DMS 273 (cell line): ENCODE data around the gene SMIM29.

Experiments
- DNase-seq: peaks from one replicate; lab custom pipeline; 2025; ENCODE audit not compliant: unreplicated experiment; lab: John Stamatoyannopoulos, UW

The SMIM29 gene

GRCh38 chr6:34241351-34242215 is 7.2 kb downstream of the SMIM29 start:
- DNase-seq: no peak

GRCh38 chr6:34240329-34241248 is 8.2 kb downstream of the SMIM29 start:
- DNase-seq: no peak

- no peak for DNase-seq
Observed at GRCh38 chr6:34239893-34240292, 8.9 kb downstream of the SMIM29 start.

GRCh38 chr6:34239500-34239825 is 9.3 kb downstream of the SMIM29 start:
- no peak for DNase-seq

- peak; percentile 76 for DNase-seq
Observed at GRCh38 chr6:34238585-34239499, 10.0 kb downstream of the SMIM29 start.

- peak; percentile 94 for DNase-seq
Observed at GRCh38 chr6:34237722-34238584, 10.9 kb downstream of the SMIM29 start.

GRCh38 chr6:34237316-34237721 is 11.5 kb downstream of the SMIM29 start:
- DNase-seq: peak; percentile 78

GRCh38 chr6:34236443-34237315 is 12.1 kb downstream of the SMIM29 start, which contains the start of gene HMGA1:
TSS of gene HMGA1 (plus strand) at chr6:34236873. CDS start at chr6:34240781, 3,908 bp downstream.
- DNase-seq: peak; percentile 97

- DNase-seq: peak; percentile 51
Observed at GRCh38 chr6:34236131-34236442, 12.7 kb downstream of the SMIM29 start.

GRCh38 chr6:34235307-34236130 is 13.3 kb downstream of the SMIM29 start:
- no peak for DNase-seq

- no peak for DNase-seq
Observed at GRCh38 chr6:34234667-34235306, 14.0 kb downstream of the SMIM29 start.

- no peak for DNase-seq
Observed at GRCh38 chr6:34233867-34234266, 14.9 kb downstream of the SMIM29 start.

GRCh38 chr6:34232901-34233300 is 15.9 kb downstream of the SMIM29 start:
- DNase-seq: no peak

- DNase-seq: no peak
Observed at GRCh38 chr6:34231566-34232336, 17.1 kb downstream of the SMIM29 start.

- DNase-seq: no peak
Observed at GRCh38 chr6:34230653-34231371, 18.0 kb downstream of the SMIM29 start.

GRCh38 chr6:34229877-34230276 is 18.9 kb downstream of the SMIM29 start:
- DNase-seq: no peak
